ENCODE data around the gene TMED7.
"Not testable (repeated sequence)": the region's sequence is repeated elsewhere in the genome, so short reads cannot be mapped to it uniquely, and the experiment has no call there.

The TMED7 gene

GRCh38 chr5:115648056-115648455, 22.2 kb upstream of the TMED7 start:
- DNase-seq, result no peak
- H3K27me3 ChIP-seq, result peaks cover 14% of the 10 kb centered on the region

GRCh38 chr5:115645386-115645785, 19.6 kb upstream of the TMED7 start:
- H3K27me3 ChIP-seq, result peaks cover 20% of the 10 kb centered on the region
- not testable (repeated sequence) for H3K4me1 ChIP-seq; H3K4me3 ChIP-seq (ENCODE audit: low read depth, low read length); H3K36me3 ChIP-seq; H3K9me3 ChIP-seq; DNase-seq

More at GRCh38 chr5:115648056-115648455, 22.2 kb upstream of the TMED7 start:
- H3K9me3 ChIP-seq, result no peaks in the 10 kb centered on the region
- H3K4me1 ChIP-seq, result no peaks in the 10 kb centered on the region
- no peak overlapping the region for H3K4me3 ChIP-seq (ENCODE audit: low read depth, low read length)
- H3K36me3 ChIP-seq, result no peaks in the 10 kb centered on the region
- TF ChIP-seq CTCF (IDR thresholded peaks at IDR 0.05; ENCODE audit: low read depth, low read length), result no peak

- no peak for TF ChIP-seq CTCF (IDR thresholded peaks at IDR 0.05; ENCODE audit: low read depth, low read length)
- Histone ChIP-seq H3K4me3 (ENCODE audit: low read depth, low read length) (no peak overlapping the region), H3K36me3 (no peaks in the 10 kb centered on the region), H3K9me3 (no peaks in the 10 kb centered on the region), H3K4me1 (no peaks in the 10 kb centered on the region), H3K27me3 (peaks cover 20% of the 10 kb centered on the region)
- DNase-seq, result no peak
These were observed 18.2 kb upstream of the TMED7 start for GRCh38 chr5:115644046-115644445.

- TF ChIP-seq CTCF (IDR thresholded peaks at IDR 0.05; ENCODE audit: low read depth, low read length), result no peak
- H3K27me3 ChIP-seq, result peaks cover 20% of the 10 kb centered on the region
- no peak for DNase-seq
These were observed 16.1 kb upstream of the TMED7 start for GRCh38 chr5:115641948-115642347.

GRCh38 chr5:115640274-115640673, 14.4 kb upstream of the TMED7 start:
- no peak for TF ChIP-seq CTCF (IDR thresholded peaks at IDR 0.05; ENCODE audit: low read depth, low read length)
- Histone ChIP-seq H3K27me3 (peaks cover 26% of the 10 kb centered on the region), H3K36me3 (no peaks in the 10 kb centered on the region), H3K9me3 (no peaks in the 10 kb centered on the region), H3K4me1 (no peaks in the 10 kb centered on the region), H3K4me3 (ENCODE audit: low read depth, low read length) (no peak overlapping the region)
- no peak for DNase-seq

More at GRCh38 chr5:115641948-115642347, 16.1 kb upstream of the TMED7 start:
- no peak overlapping the region for H3K4me3 ChIP-seq (ENCODE audit: low read depth, low read length)
- no peaks in the 10 kb centered on the region for H3K4me1 ChIP-seq
- no peaks in the 10 kb centered on the region for H3K36me3 ChIP-seq
- H3K9me3 ChIP-seq, result no peaks in the 10 kb centered on the region

GRCh38 chr5:115639377-115639776, 13.5 kb upstream of the TMED7 start:
- H3K9me3 ChIP-seq, result no peaks in the 10 kb centered on the region
- no peaks in the 10 kb centered on the region for H3K4me1 ChIP-seq
- peaks cover 20% of the 10 kb centered on the region for H3K27me3 ChIP-seq
- no peak for DNase-seq
- H3K36me3 ChIP-seq, result no peaks in the 10 kb centered on the region
- H3K4me3 ChIP-seq (ENCODE audit: low read depth, low read length), result no peak overlapping the region
- TF ChIP-seq CTCF (IDR thresholded peaks at IDR 0.05; ENCODE audit: low read depth, low read length), result no peak

- no peak overlapping the region for H3K4me3 ChIP-seq (ENCODE audit: low read depth, low read length)
- no peaks in the 10 kb centered on the region for H3K4me1 ChIP-seq
- no peak for DNase-seq
- no peak for TF ChIP-seq CTCF (IDR thresholded peaks at IDR 0.05; ENCODE audit: low read depth, low read length)
- H3K27me3 ChIP-seq, result peaks cover 15% of the 10 kb centered on the region
- H3K9me3 ChIP-seq, result no peaks in the 10 kb centered on the region
- no peaks in the 10 kb centered on the region for H3K36me3 ChIP-seq
These were observed 11.7 kb upstream of the TMED7 start for GRCh38 chr5:115637507-115637906.

Data from BE2C (cell line).